NCI-H524 (cell line): ENCODE data around the gene DNASE2.
"Not testable (repeated sequence)": the region's sequence is repeated elsewhere in the genome, so short reads cannot be mapped to it uniquely, and the experiment has no call there.

Experiments used
- DNase-seq, 2 experiments: peaks; one replicate each; lab custom pipeline; 2025; lab: John Stamatoyannopoulos, UW

Gene DNASE2

DNA sequence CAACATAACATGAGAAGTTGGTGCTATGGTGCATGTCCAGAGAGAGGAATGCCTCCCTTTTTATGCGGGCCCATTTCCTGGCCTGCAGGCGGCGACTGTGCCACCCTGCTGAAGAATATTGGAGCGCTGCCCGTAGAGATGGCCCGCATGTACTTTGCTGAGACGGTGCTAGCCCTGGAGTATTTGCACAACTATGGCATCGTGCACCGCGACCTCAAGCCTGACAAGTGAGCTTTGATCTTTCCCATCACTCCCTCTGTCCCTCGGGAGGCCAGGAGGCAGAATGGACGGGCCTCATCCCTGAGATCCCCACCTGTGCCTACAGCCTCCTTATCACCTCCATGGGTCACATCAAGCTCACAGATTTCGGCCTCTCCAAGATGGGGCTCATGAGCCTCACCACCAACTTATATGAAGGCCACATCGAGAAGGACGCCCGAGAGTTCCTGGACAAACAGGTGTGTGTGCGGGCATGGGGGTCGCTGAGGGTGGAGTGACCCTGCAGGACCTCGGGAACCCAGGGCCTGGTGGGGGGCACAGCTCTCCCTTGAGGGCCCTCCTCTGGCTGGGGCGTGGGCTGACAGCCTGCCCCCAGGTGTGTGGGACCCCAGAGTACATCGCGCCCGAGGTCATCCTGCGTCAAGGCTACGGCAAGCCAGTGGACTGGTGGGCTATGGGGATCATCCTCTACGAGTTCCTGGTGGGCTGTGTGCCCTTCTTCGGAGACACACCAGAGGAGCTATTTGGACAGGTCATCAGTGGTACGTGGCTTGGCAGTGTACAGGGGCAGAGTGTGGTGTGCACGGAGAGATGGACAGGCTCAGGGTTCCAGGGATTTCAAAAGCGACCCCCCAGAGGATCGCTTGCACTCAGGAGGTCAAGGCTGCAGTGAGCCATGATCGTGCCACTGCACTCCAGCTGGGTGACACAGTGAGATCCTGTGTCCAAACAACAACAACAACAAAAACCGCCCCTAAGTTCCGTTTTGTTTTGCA, 16.2 kb downstream of the DNASE2 start:
- DNase-seq = no peak

DNA sequence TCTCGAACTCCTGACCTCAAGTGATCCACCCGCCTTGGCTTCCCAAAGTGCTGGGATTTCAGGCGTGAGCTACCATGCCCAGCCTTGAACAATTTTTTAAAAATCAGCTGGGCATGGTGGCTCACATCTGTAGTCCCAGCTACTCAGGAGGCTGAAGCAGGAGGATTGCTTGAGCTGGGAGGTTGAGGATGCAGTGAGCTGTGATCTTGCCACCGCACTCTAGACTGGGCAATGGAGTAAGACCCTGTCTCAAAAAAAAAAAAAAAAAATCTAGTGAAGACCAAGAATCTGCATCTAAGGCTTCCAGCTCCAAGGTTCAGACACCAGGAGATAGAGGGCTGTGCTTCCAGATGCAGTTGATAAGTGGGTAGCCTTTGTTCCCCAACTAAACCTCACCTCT, 17.1 kb downstream of the DNASE2 start:
- DNase-seq = no peak

DNA sequence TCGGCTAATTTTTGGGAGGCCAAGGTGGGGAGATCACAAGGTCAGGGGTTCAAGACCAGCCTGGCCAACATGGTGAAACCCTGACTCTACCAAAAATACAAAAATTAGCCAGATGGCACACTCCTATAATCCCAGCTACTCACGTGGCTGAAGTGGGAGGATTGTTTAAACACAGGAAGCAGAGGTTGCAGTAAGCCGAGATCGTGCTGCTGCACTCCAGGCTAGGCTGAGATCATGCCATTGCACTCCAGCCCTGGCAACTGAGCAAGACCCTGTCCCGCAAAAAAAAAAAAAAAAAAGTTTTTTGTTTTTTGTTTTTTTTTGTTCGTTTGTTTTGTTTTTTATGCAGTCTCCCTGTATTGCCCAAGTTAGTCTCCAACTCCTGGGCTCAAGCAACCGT, 21.7 kb downstream of the DNASE2 start:
- DNase-seq = peak; percentile 68 to 78

DNA sequence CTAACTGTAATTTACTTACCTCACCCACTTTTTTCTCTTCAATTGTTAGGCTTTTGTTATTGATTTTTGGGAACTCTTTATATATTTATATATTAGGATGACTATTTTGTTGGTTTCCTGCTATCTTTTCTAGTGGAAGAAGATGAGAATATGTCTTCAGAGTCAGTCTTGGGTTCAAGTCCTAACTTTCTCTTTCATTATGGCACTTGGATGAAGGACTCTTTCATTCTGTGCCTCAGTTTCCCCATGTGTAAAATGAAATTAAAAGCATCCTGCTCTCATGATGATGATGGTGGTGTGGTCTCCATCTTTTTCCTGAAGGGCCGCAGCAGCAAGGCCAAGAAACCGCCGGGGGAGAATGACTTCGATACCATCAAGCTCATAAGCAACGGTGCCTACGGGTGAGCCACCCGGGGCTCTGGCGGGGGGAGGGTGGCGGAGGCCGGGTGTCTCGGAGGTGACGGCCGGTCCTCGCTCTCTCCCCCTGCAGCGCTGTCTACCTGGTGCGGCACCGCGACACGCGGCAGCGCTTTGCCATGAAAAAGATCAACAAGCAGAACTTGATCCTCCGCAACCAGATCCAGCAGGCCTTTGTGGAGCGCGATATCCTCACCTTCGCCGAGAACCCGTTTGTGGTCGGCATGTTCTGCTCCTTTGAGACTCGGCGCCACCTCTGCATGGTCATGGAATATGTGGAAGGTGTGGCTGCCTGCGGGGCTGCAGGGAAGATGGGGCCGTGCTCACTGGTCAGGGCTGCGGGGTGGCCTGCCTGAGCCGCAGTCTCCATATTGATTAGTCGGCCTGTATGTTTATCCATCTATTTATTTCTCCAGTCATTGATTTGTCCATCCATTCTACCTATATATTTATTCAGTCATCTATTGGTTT, 23.0 kb downstream of the DNASE2 start:
- DNase-seq = no peak

DNA sequence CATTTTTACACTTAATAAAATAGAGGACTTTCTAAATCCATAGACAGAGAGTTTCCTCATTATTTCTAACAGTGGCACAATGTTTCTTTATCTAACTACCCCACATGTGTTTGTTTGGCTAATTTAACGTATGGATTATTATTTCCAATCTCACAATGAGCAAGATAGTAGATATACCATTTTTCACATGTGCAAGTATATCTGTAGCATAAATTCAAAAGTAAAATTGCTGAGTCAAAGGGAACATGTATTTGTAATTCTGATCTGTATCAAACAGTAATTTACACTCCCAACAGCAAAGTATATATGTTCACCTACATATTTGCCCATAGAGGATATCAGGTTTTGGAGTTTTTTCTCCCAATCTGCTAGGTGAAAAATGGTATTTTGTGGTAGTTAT, 24.6 kb downstream of the DNASE2 start:
- no peak for DNase-seq

DNA sequence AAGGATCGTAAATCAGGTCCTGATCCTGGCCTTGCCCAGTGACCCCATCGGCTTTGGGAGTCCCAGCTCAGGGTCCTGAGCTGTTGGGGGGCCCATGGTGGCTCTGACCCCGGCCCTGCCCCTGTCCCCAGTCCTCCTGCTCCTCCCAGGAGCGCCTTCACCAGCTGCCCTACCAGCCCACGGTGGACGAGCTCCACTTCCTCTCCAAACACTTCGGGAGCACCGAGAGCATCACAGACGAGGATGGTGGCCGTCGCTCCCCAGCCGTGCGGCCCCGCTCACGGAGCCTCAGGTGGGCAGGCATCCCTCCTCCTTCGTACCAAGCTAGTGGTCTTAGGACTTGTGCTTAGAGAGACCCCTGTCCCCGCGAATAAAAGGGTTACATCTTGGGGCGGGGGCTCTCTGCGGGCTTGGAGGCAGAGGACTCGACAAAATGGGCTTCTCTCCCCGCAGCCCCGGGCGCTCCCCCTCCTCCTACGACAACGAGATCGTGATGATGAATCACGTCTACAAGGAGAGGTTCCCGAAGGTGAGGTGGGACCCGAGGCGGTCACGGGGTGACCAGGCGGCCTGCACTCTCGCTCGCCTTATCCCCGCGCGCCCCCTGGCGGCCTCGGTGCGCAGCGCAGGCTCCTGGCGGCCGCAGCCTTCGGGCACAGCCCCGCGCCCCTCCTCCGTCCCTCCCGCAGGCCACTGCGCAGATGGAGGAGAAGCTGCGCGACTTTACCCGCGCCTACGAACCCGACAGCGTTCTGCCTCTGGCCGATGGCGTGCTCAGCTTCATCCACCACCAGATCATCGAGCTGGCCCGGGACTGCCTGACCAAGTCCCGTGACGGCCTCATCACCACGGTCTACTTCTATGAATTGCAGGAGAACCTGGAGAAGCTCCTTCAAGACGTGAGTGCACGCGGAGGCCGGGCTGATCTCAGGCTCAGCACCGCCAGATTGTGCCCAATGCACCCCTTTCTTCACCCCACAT, 33.8 kb downstream of the DNASE2 start:
- DNase-seq = peak; percentile 52 to 81

DNA sequence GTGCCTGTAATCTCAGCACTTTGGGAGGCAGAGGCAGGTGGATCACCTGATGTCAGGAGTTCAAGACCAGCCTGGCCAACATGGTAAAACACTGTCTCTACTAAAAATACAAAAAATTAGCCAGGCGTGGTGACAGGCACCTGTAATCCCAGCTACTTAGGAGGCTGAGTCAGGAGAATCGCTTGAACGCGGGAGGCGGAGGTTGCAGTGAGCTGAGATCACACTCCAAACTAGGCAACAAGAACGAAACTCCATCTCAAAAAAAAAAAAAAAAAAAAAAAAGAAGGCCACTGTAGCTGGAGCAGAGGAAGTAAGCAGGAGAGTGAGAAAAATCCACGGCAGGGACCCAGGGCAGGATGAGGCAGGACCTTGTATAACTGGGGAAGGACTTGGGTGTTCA, 34.6 kb downstream of the DNASE2 start:
- DNase-seq = not testable (repeated sequence)

DNA sequence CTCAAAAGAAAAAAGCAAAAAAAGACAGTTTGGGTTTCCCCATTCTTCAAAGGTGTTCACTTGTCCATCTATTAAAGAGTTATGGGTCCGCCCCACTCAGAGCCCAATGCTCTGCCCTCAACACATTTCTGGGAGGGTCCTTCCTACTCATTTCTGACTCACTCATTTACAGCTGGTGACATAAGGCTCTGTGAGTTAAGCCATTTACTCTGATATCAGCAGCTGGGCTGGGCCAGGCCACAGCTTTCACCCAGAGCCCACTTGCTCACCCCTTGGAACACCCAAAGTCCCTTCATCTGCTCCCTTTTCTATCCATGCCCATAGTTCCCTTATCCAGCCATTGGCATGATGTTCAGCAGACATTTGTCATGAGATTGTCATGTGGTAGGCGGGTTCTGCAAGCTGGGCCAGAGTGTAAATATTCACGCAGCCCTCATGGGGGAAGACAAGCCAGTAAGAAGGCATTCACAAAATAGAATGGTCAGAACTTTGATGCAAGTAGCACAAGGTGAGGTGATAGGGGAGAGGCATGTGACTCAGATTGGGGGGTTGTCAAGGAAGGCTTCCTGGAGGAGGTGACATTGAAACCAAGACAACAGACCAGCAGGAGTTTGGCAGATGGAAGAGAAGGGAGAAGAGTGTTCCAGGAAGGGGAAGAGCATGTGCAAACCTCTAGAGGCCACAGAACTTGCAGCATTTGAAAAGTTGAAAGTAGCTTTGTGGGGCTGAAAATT, 37.1 kb downstream of the DNASE2 start:
- DNase-seq = no peak

DNA sequence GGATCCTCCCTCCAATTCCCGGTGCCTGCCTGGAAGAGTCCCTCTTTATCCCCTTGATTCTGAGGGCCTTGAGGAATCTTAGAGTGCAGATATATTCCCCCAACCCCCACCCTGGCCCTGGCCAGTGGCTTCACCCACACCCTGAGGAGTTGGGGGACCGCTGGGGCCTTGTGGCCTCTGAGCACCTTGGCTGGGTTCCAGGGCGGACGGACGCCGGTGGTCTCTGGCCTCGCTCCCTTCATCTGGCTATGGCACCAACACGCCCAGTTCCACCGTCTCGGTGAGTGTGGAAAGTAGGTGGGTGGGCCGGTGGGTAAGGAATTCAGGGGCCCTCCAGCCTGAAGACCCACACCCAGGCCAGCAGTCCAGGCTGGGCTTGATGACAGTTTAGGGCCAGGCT, 37.9 kb downstream of the DNASE2 start:
- no peak for DNase-seq

DNA sequence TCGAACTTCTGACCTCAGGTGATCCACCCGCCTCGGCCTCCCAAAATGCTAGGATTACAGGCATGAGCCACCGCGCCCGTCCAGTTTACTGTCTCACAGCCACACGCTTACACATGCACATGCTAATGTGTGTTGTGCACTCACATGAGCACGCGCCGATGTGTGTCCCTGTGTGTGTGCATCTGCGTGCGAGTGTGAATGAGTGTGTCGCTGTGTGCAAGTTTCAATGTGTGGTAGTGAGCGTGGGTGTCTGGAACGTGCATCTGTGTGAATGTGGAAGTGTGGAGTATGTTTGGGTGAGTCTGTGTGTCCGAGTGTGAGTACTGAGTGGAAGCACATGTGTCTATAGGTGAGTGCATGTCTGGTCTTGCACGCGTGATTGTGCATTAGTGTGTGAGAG, 38.7 kb downstream of the DNASE2 start:
- no peak for DNase-seq

DNA sequence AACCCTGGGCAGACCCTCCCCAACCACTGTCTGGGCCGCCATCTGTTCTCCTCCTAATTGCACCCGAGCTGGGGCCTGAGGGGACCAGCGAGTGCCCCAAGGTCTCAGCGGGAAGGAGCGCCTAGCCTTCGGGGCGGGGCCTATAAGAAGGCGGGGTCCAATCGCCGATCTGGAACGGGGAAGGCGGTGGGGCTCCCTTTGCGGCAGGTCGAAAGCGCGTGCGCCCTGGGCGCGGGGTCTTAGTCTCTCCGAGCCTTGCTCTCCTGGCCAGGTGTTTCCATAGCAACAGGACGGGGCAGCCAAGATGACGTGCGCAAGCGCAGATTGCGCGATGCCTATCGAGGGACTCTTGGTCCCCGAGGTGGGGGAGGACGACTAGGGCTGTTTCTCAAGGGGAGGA, 40.2 kb downstream of the DNASE2 start:
- DNase-seq = peak; percentile 92 to 93

DNA sequence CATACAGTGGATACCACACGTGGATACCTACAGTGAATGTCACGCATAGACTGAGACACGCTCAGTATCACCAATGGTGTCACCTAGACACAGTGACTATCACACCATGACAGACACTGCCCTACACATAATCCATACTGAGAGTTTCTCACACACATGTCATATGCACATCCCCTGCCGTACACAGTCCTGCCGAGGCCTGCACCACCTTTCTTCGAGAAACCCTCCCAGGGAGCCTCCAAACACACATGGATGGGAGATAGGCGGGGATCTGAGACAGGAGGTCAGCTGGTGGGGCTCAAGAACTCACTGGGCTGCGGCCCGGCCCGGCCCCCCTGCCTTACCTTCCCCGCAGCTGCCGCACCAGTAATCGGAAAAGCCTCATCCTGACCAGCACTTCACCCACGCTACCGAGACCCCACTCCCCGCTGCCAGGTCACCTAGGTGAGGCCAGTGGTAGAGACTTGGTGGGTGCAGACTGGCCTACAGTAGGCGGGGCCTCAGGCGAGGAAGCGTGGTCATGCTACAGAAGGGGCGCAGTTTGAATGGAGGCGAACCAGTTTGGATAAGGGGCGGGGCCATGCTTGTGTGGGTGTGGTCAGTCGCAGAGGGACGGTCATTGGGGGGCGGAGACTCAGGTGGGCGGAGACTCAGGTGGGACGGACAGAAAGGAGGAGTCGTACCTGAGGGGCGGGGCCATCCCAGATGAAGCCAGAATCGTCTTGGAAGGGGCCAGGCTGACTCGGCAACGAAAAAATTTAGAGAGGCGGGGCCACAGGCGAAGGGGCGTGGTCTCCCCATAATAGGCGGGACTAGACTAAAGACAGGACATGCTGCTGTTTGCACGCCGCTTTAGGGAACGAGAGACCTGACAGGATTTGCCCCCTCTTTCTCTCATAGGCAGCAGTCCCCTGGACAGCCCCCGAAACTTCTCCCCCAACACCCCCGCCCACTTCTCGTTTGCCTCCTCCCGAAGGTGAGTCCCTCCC, 40.9 kb downstream of the DNASE2 start:
- peak; percentile 65 to 70 for DNase-seq

DNA sequence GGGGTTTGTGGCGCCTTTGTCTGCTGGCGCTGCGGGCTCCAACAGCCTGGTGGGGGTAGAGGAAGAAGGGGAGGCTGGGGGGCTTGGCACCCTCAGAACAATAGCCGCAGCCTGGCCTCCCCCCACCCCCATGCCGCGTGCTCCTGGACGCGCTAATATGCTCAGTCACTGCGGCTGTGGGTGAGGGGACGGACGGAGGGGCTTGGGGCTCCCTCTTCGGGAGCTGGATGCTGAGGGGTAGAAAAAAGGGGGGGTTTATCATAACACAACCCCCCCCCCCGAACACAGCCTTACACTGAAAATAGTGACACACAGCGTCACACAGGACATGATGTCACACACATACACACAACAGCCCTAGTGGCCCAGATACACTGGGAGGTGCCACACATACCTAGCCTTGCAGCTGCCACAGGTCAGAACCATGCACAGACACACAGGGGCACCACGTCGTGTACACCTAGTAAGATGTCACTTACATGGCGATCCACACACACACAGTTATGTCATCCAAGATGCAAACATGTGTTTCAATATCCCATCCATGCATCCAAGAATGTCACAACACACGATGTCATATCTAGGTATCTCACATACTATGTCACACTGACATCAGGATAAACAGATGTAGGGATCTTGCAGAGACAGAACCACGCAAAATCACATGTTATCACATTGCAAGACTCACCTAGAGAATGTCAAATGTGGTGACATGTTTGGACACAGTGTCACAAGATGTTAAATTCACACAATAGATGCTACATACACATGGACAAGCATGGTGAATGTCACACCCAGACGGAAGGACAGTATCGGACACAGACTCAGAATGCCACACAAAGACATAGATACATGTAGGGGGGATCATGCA, 42.1 kb downstream of the DNASE2 start:
- peak in 1 of 2 experiments; percentile 43 for DNase-seq

DNA sequence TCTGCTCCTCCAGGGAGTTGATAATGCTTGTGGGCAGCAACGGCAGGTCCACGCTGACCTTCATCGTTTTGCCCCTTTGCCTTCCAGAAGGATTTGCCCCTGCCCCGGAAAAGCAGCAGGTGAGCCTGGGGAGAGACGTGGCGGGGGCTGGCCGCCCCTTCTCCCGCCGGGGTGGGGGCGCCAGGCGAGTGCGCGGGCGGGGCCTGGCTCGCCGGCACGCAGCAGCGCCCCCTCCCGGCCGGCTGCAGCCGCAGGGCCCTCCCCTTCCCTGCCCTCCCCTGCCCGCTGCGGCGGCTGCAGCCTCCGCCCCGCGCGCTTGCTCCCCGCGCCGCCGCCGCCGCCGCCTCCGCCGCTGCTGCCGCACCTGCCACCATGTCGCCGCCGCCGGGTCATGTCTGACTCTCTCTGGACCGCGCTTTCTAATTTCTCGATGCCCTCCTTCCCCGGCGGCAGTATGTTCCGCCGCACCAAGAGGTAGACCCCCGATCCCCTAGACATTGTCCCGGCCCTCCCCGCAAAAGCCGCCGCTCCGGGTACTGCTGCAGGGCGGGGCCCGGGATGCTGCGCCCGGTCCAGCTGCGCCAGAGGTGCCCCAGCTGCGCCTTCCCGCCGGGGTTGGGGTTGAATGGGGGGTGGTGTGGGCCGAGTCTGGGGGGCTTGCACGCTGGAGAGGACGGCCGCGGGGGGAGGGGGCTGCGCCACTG, 42.9 kb downstream of the DNASE2 start, which contains the start of gene MAST1:
MAST1 (plus strand) TSS at position 334 of the 704 bp plus-strand sequence; CDS start at position 392, 58 bp downstream.
- DNase-seq = peak in 1 of 2 experiments; percentile 52

DNA sequence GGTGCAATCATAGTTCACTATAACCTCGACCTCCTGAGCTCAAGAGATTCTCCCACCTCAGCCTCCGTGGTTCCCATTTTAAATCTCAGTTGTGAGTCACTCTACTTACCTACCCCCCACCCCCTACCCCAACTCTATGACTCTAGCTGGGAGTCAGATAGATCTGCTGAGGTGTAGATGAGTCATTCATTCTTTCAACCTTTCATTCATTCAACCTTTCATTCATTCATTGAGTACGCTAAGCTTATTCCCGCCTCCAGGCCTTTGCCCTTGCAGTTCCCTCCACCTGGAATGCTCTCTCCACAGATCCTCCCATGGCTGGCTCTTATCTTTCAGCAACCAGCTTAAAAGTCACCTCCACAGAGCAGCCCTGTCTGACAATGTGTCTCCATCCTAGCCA, 44.0 kb downstream of the DNASE2 start:
- no peak for DNase-seq

DNA sequence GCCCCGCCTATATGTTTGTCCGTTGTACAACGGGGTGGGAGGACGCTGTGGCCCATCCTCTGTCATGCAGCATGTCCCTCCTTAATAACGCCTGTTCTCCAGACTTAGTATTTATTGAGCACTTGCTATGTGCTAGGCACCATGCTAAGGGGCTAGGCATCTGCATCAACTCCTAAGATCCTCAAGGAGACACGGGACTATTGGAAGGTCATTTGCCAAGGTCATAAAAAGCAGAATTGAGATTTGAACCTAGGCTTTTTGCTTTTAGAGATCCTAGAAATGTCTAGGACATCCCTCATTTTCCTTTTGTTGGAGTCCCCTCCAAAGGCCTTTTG, 44.8 kb downstream of the DNASE2 start:
- DNase-seq = no peak

DNA sequence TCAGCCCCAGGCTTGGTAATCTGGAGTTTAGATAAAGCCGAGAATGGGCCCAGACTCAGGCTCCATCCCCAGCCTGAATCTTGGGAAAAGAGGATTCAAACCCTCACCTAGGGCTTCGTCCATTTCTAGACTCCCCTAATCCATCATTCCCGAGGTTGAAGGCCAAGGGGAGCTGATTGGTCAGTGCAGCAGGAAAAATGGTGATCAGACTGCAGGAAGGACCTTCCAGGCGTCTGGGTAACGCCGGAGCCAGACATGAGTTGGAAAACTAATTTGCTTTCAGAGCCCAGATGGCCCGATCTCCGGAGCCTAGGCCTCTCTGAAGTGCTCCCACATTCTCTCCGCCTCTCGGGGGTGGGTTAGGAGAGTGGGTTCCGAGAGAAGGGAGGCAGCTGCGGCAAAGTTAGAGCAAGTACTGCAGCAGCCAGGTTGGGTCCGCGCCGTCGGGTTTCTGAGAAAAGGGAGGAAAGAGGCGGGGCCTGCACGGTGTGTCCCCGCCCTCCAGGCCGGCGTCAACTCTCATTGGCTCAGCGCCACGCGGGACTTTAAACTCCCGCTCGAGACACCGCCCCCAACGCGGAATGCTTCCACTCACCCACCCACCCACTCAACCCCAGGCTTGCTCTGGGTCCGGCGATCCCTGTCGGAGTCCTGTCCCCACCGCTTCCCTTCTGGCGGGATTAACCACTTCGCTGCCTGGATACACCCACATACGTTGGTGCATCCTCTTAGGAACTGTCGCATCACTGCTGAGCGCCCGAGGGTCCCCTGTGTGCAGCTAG, 46.1 kb downstream of the DNASE2 start:
- peak; percentile 59 to 66 for DNase-seq
